ENCODE results near the gene LMO2.

DNA sequence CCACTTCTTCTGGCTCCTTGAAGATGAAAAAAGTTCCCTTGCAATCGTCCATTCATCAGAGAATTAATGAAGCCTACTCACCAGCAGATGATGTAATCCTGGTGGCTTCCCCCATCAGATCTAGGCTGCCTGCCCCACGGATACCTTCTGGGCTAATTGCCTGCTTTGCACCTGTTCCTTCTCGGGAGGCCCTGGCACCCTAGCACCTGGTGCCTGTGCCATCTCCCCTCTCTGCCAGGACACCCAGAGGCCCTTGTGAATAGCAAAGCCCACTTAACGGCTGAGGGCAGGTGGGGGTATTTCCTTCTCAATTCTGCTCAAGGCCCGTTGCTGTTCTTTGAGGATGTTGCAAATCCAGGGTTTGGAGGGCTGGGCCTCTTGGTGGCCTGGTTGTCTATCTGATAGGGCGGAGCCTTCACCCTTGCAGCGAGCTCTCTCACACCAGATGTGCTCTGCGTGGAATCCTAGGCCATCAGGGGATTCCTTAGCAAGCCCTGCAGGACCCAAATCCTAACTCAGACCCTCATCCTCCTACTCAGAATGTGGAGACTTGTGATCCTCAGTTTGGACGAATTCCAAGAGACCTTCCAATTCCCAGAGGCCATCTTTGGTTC lies at the start of gene LMO2:
- TF ChIP-seq CTCF (IDR thresholded peaks at IDR 0.05), result no peak
- TF ChIP-seq ZFX (IDR thresholded peaks at IDR 0.05; ENCODE audit: borderline replicate concordance), result no peak

Data from 22Rv1 (cell line).